Osteoblast (primary cell): ENCODE results near the gene NIP7. TPM values are rescaled to one million over a fixed set of nuclear protein-coding genes. Genes with fewer than 3 reads are reported as not detected.

Experiments
- DNase-seq: peaks from one replicate; pipeline ENCODE4 v3.0.0; 2011; ENCODE audit warnings: low spot score, mixed read lengths; ENCODE audit not compliant: insufficient read length; ENCODE audit errors: missing footprints
- H2AFZ ChIP-seq: 2 replicates; pipeline ENCODE4 v1.6.0; 2011; ENCODE audit warnings: mild to moderate bottlenecking, low read length
- H3K27ac ChIP-seq: 2 replicates; pipeline ENCODE4 v1.5.1; 2011; ENCODE audit warnings: mild to moderate bottlenecking, low read depth, low read length, moderate library complexity
- H3K27me3 ChIP-seq: 2 replicates; pipeline ENCODE4 v1.6.0; 2012; ENCODE audit warnings: mild to moderate bottlenecking, control low read depth, inconsistent platforms, low read length, moderate library complexity; ENCODE audit not compliant: insufficient read depth
- H3K36me3 ChIP-seq: 2 replicates; pipeline ENCODE4 v1.5.1; 2011; ENCODE audit warnings: mild to moderate bottlenecking, low read length, control low read depth, moderate library complexity; ENCODE audit not compliant: insufficient read depth
- H3K4me1 ChIP-seq: 2 replicates; pipeline ENCODE4 v1.5.1; 2011; ENCODE audit warnings: mild to moderate bottlenecking, low read length, control low read depth, moderate library complexity; ENCODE audit not compliant: insufficient read depth
- H3K4me2 ChIP-seq: 2 replicates; pipeline ENCODE4 v1.6.0; 2011; ENCODE audit warnings: mild to moderate bottlenecking, low read length; ENCODE audit not compliant: insufficient read depth
- H3K4me3 ChIP-seq: fragments of 200-600 bp; sonication (generic); 3 replicates; pipeline ENCODE4 v1.5.1; 2012; ENCODE audit warnings: mild to moderate bottlenecking, low read length, inconsistent platforms; ENCODE audit not compliant: insufficient read depth
- H3K79me2 ChIP-seq: 2 replicates; pipeline ENCODE4 v1.6.0; 2012; ENCODE audit warnings: mild to moderate bottlenecking, low read length, control low read depth, inconsistent platforms; ENCODE audit not compliant: insufficient read depth
- H3K9me3 ChIP-seq: 2 replicates; pipeline ENCODE4 v1.5.1; 2011; ENCODE audit warnings: low read depth, low read length, control low read depth
- H4K20me1 ChIP-seq: 2 replicates; pipeline ENCODE4 v1.6.0; 2012; ENCODE audit warnings: mild to moderate bottlenecking, low read length, control low read depth; ENCODE audit not compliant: insufficient read depth
- CTCF ChIP-seq: IDR thresholded peaks from 2 replicates; pipeline ENCODE4 v1.5.1; 2011; ENCODE audit warnings: mild to moderate bottlenecking, low read depth, low read length, moderate library complexity; ENCODE audit errors: extremely low read depth
- total RNA-seq: library from RNA; depleted of rRNA; stranded (reverse); fragments of >200 nt; gene quantifications from 2 replicates; pipeline ENCODE4 v1.2.3, GENCODE V29; 2012

Gene NIP7
- total RNA-seq, 1 donor, result 22.8 TPM

GRCh38 chr16:69367980-69368379, 28.4 kb downstream of the NIP7 start:
- no peaks in the 10 kb centered on the region for H3K4me1 ChIP-seq
- H2AFZ ChIP-seq, result no peak overlapping the region
- peaks cover 11% of the 10 kb centered on the region for H3K79me2 ChIP-seq
- H4K20me1 ChIP-seq, result peaks cover 3% of the 10 kb centered on the region
- no peak overlapping the region for H3K4me3 ChIP-seq
- H3K27me3 ChIP-seq, result no peaks in the 10 kb centered on the region
- H3K9me3 ChIP-seq, result no peaks in the 10 kb centered on the region
- DNase-seq, result no peak
- no peak for TF ChIP-seq CTCF
- H3K27ac ChIP-seq, result no peak overlapping the region
- H3K36me3 ChIP-seq, result peaks cover 66% of the 10 kb centered on the region
- H3K4me2 ChIP-seq, result no peak overlapping the region

- Histone ChIP-seq H4K20me1 (peaks cover 6% of the 10 kb centered on the region), H3K4me2 (no peak overlapping the region), H3K27ac (no peak overlapping the region), H3K36me3 (peaks cover 65% of the 10 kb centered on the region), H3K27me3 (no peaks in the 10 kb centered on the region), H2AFZ (no peak overlapping the region), H3K4me3 (no peak overlapping the region), H3K79me2 (peaks cover 16% of the 10 kb centered on the region), H3K4me1 (no peaks in the 10 kb centered on the region), H3K9me3 (no peaks in the 10 kb centered on the region)
- no peak for TF ChIP-seq CTCF
- no peak for DNase-seq
These were observed 29.3 kb downstream of the NIP7 start for GRCh38 chr16:69368866-69369265.

GRCh38 chr16:69371564-69371963, 32.0 kb downstream of the NIP7 start:
- no peak overlapping the region for H2AFZ ChIP-seq
- no peaks in the 10 kb centered on the region for H3K9me3 ChIP-seq
- H3K4me1 ChIP-seq, result no peaks in the 10 kb centered on the region
- peaks cover 6% of the 10 kb centered on the region for H4K20me1 ChIP-seq
- peaks cover 51% of the 10 kb centered on the region for H3K36me3 ChIP-seq
- H3K79me2 ChIP-seq, result peaks cover 15% of the 10 kb centered on the region
- DNase-seq, result no peak
- H3K27me3 ChIP-seq, result no peaks in the 10 kb centered on the region
- H3K4me2 ChIP-seq, result no peak overlapping the region
- no peak overlapping the region for H3K27ac ChIP-seq
- H3K4me3 ChIP-seq, result no peak overlapping the region
- TF ChIP-seq CTCF, result no peak

- TF ChIP-seq CTCF, result no peak
- H3K4me2 ChIP-seq, result no peak overlapping the region
- H2AFZ ChIP-seq, result no peak overlapping the region
- H3K4me1 ChIP-seq, result no peaks in the 10 kb centered on the region
- H3K4me3 ChIP-seq, result no peak overlapping the region
- H3K27ac ChIP-seq, result no peak overlapping the region
- no peaks in the 10 kb centered on the region for H3K9me3 ChIP-seq
- no peaks in the 10 kb centered on the region for H3K27me3 ChIP-seq
- H3K79me2 ChIP-seq, result peaks cover 15% of the 10 kb centered on the region
- peaks cover 45% of the 10 kb centered on the region for H3K36me3 ChIP-seq
- H4K20me1 ChIP-seq, result peaks cover 6% of the 10 kb centered on the region
- no peak for DNase-seq
These were observed 33.4 kb downstream of the NIP7 start for GRCh38 chr16:69373019-69373418.
